HCT116 (cell line): ENCODE measurements around the gene MTG2. TPM values are rescaled to one million over a fixed set of nuclear protein-coding genes. Genes with fewer than 3 reads are reported as not detected.

Source experiments
- ATAC-seq: fragments of 200-7000 bp; cut with Tn5 transposase; 2 replicates; pipeline ENCODE4 v1.9.1; 2020; ENCODE audit warnings: mild to moderate bottlenecking, moderate library complexity
- BruUV-seq: library from RNA; stranded (reverse); fragments of 400-500 nt; replicated peaks from 2 replicates; lab custom pipeline; 2021; lab: Mats Ljungman, UMichigan
- CTCF ChIA-PET: fragments of 300-600 bp; sonication (Branson Sonifier 250); formaldehyde crosslinking; loops from one replicate; lab custom pipeline; 2021; ENCODE audit warnings: antibody characterized with exemption; lab: Charles Lee
- POLR2A ChIA-PET: fragments of 300-600, 350-600 bp; sonication (Branson Sonifier 250); formaldehyde crosslinking; loops from one replicate; lab custom pipeline; 2021; ENCODE audit warnings: antibody characterized with exemption; lab: Charles Lee
- RAD21 ChIA-PET, 2 experiments: fragments of 300-600 bp; sonication (Branson Sonifier 250); formaldehyde crosslinking; loops; one replicate each; lab custom pipeline; 2023; ENCODE audit warnings: low total read pairs in 2 of 2; ENCODE audit not compliant: uncharacterized antibody in 2 of 2, unreplicated experiment in 2 of 2, low non-redundant PET in 1 of 2; lab: Charles Lee
- DNase-seq: peaks from one replicate; pipeline ENCODE4 v3.0.0-alpha.2; 2010; ENCODE audit warnings: low read depth, low spot score
- H2AFZ ChIP-seq: fragments of 200-600 bp; shearing (Covaris generic), sonication (generic); 2 replicates; pipeline ENCODE4 v1.6.1; 2017; ENCODE audit warnings: low read depth, mixed run types, mixed read lengths, antibody characterized with exemption, low read length; ENCODE audit not compliant: poor library complexity, severe bottlenecking
- H3K27ac ChIP-seq: 2 replicates; pipeline ENCODE4 v1.5.1; 2012; ENCODE audit warnings: low read depth, low read length
- H3K27me3 ChIP-seq: fragments of 200-600 bp; sonication (generic); 2 replicates; pipeline ENCODE4 v1.6.1; 2016; ENCODE audit warnings: mixed run types, low read length, mixed read lengths; ENCODE audit not compliant: insufficient read depth
- H3K36me3 ChIP-seq, 2 experiments: fragments of 200-500 bp in 1 of 2; fragments of 200-600 bp in 1 of 2; sonication (Bioruptor generic) in 1 of 2; sonication (generic) in 1 of 2; 2 replicates each; pipeline versions ENCODE4 v1.5.1 to v1.6.1; 2014 to 2016; ENCODE audit warnings: low read length in 2 of 2, inconsistent platforms in 1 of 2, mixed read lengths in 1 of 2, mixed run types in 1 of 2; ENCODE audit not compliant: insufficient read depth in 2 of 2, control insufficient read depth in 1 of 2
- H3K4me1 ChIP-seq, 2 experiments: fragments of 200-600 bp in 1 of 2; sonication (generic) in 1 of 2; 2 replicates each; pipeline versions ENCODE4 v1.5.1 to v1.6.1; 2012 to 2017; ENCODE audit warnings: low read length in 2 of 2, inconsistent platforms in 1 of 2, mild to moderate bottlenecking in 1 of 2, mixed read lengths in 1 of 2, mixed run types in 1 of 2, moderate library complexity in 1 of 2; ENCODE audit not compliant: insufficient read depth in 2 of 2, control insufficient read depth in 1 of 2
- H3K4me2 ChIP-seq: fragments of 200-600 bp; sonication (generic); 2 replicates; pipeline ENCODE4 v1.6.1; 2017; ENCODE audit warnings: mixed run types, low read length, mixed read lengths
- H3K4me3 ChIP-seq, 2 experiments: fragments of 200-600 bp in 1 of 2; sonication (generic) in 1 of 2; replicated peaks in 1 of 2; 2 replicates each; pipeline ENCODE4 v1.5.1; 2011 to 2016; ENCODE audit warnings: low read length in 2 of 2, control low read depth in 1 of 2, low read depth in 1 of 2, mild to moderate bottlenecking in 1 of 2, mixed read lengths in 1 of 2, mixed run types in 1 of 2
- H3K79me2 ChIP-seq: fragments of 200-600 bp; sonication (generic); 2 replicates; pipeline ENCODE4 v1.6.1; 2017; ENCODE audit warnings: mild to moderate bottlenecking, mixed run types, low read length, moderate library complexity, mixed read lengths; ENCODE audit not compliant: insufficient read depth
- H3K9ac ChIP-seq: fragments of 200-600 bp; sonication (generic); 2 replicates; pipeline ENCODE4 v1.6.1; 2016; ENCODE audit warnings: low read length, mixed read lengths
- H3K9me2 ChIP-seq: fragments of 200-600 bp; sonication (generic), shearing (Covaris generic); 2 replicates; pipeline ENCODE4 v1.6.1; 2017; ENCODE audit warnings: mixed run types, mild to moderate bottlenecking, moderate library complexity; ENCODE audit not compliant: insufficient read depth
- H3K9me3 ChIP-seq, 2 experiments: fragments of 200-500 bp in 1 of 2; fragments of 200-600 bp in 1 of 2; sonication (Bioruptor generic) in 1 of 2; sonication (generic) in 1 of 2; 2 replicates each; pipeline ENCODE4 v1.6.1; 2014 to 2017; ENCODE audit warnings: low read length in 2 of 2, mixed read lengths in 2 of 2, inconsistent platforms in 1 of 2, low read depth in 1 of 2, mild to moderate bottlenecking in 1 of 2, mixed run types in 1 of 2, moderate library complexity in 1 of 2; ENCODE audit not compliant: control insufficient read depth in 1 of 2, insufficient read depth in 1 of 2
- H4K20me1 ChIP-seq: fragments of 200-600 bp; sonication (generic), shearing (Covaris generic); 2 replicates; pipeline ENCODE4 v1.6.1; 2017; ENCODE audit warnings: mixed run types, mild to moderate bottlenecking, moderate library complexity; ENCODE audit not compliant: insufficient read depth
- CBX3 ChIP-seq: IDR thresholded peaks from 2 replicates; pipeline ENCODE4 v1.6.1; 2012; ENCODE audit warnings: low read depth
- CEBPB ChIP-seq: IDR thresholded peaks from 2 replicates; pipeline ENCODE4 v1.6.1; 2012; ENCODE audit warnings: low read depth
- EGR1 ChIP-seq: IDR thresholded peaks from 2 replicates; pipeline ENCODE4 v1.6.1; 2012; ENCODE audit warnings: low read depth
- JUND ChIP-seq: IDR thresholded peaks from 2 replicates; pipeline ENCODE4 v1.6.1; 2012
- POLR2A ChIP-seq: IDR thresholded peaks from 2 replicates; pipeline ENCODE4 v1.7.0; 2011; ENCODE audit warnings: borderline replicate concordance; ENCODE audit not compliant: insufficient read depth, insufficient read length; ENCODE audit errors: extremely low read depth
- SIN3A ChIP-seq: IDR thresholded peaks from 2 replicates; pipeline ENCODE4 v1.6.1; 2012; ENCODE audit warnings: low read depth
- SP1 ChIP-seq: IDR thresholded peaks from 2 replicates; pipeline ENCODE4 v1.6.1; 2012; ENCODE audit warnings: low read depth
- intact Hi-C: fragments of 100-400 bp; cut with micrococcal nuclease; formaldehyde crosslinking; loops from 2 replicates; pipeline ENCODE4 v1.10.0; 2022
- total RNA-seq: library from RNA; stranded (reverse); gene quantifications from one replicate; pipeline ENCODE4 v1.2.1, GENCODE V29; 2021; ENCODE audit not compliant: unreplicated experiment
- TF ChIP-seq, protein P1 (sequence below), 3 experiments: fragments of 200-600 bp in 1 of 3; sonication (generic) in 1 of 3; IDR thresholded peaks in 2 of 3; conservative IDR thresholded peaks in 1 of 3; 2 replicates each; pipeline ENCODE4 v1.5.1; 2012 to 2017; ENCODE audit warnings: low read depth in 2 of 3, low read length in 2 of 3, antibody characterized with exemption in 1 of 3, borderline replicate concordance in 1 of 3, control low read depth in 1 of 3, mild to moderate bottlenecking in 1 of 3, mixed read lengths in 1 of 3, mixed run types in 1 of 3, moderate library complexity in 1 of 3; ENCODE audit not compliant: insufficient read depth in 1 of 3
- TF ChIP-seq, protein P2 (sequence below): IDR thresholded peaks from 2 replicates; pipeline ENCODE4 v1.6.1; 2012
- TF ChIP-seq, protein P3 (sequence below): IDR thresholded peaks from 2 replicates; pipeline ENCODE4 v1.6.1; 2012; ENCODE audit warnings: low read depth

Gene MTG2
- total RNA-seq, 1 experiment from 2014 or later: 43.3 TPM

DNA sequence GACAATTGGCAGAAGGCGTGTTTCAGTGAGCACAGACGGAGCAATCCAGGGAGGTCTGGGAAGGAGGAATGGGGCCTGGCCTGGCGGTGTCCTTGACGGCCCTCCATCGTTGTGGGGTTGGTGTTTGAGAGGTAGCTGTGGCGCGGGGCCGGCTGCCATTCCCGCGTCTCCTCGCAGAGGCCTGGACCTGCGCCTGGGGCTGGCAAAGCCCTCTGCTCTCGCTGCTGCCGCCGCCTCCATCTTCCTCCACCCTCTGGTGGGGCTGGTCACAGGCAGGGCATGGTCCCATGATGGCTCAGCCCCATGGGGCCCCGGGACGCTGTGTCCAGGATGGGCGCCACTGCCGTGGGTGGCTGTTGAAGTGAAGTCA, 63.1 kb downstream of the MTG2 start:
- intact Hi-C loops: no loop called here
- no peak for TF ChIP-seq EGR1
- TF ChIP-seq, protein P1, sequence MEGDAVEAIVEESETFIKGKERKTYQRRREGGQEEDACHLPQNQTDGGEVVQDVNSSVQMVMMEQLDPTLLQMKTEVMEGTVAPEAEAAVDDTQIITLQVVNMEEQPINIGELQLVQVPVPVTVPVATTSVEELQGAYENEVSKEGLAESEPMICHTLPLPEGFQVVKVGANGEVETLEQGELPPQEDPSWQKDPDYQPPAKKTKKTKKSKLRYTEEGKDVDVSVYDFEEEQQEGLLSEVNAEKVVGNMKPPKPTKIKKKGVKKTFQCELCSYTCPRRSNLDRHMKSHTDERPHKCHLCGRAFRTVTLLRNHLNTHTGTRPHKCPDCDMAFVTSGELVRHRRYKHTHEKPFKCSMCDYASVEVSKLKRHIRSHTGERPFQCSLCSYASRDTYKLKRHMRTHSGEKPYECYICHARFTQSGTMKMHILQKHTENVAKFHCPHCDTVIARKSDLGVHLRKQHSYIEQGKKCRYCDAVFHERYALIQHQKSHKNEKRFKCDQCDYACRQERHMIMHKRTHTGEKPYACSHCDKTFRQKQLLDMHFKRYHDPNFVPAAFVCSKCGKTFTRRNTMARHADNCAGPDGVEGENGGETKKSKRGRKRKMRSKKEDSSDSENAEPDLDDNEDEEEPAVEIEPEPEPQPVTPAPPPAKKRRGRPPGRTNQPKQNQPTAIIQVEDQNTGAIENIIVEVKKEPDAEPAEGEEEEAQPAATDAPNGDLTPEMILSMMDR (IDR thresholded peaks at IDR 0.05 in 2 of 3, conservative IDR thresholded peaks at IDR 0.05 in 1 of 3; ENCODE audit: borderline replicate concordance in 1 of 3, insufficient read depth in 1 of 3, low read depth in 2 of 3, low read length in 2 of 3): no peak
- TF ChIP-seq, protein P2, sequence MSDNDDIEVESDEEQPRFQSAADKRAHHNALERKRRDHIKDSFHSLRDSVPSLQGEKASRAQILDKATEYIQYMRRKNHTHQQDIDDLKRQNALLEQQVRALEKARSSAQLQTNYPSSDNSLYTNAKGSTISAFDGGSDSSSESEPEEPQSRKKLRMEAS: no peak
- TF ChIP-seq CBX3: no peak
- no peak for TF ChIP-seq POLR2A
- TF ChIP-seq, protein P3, sequence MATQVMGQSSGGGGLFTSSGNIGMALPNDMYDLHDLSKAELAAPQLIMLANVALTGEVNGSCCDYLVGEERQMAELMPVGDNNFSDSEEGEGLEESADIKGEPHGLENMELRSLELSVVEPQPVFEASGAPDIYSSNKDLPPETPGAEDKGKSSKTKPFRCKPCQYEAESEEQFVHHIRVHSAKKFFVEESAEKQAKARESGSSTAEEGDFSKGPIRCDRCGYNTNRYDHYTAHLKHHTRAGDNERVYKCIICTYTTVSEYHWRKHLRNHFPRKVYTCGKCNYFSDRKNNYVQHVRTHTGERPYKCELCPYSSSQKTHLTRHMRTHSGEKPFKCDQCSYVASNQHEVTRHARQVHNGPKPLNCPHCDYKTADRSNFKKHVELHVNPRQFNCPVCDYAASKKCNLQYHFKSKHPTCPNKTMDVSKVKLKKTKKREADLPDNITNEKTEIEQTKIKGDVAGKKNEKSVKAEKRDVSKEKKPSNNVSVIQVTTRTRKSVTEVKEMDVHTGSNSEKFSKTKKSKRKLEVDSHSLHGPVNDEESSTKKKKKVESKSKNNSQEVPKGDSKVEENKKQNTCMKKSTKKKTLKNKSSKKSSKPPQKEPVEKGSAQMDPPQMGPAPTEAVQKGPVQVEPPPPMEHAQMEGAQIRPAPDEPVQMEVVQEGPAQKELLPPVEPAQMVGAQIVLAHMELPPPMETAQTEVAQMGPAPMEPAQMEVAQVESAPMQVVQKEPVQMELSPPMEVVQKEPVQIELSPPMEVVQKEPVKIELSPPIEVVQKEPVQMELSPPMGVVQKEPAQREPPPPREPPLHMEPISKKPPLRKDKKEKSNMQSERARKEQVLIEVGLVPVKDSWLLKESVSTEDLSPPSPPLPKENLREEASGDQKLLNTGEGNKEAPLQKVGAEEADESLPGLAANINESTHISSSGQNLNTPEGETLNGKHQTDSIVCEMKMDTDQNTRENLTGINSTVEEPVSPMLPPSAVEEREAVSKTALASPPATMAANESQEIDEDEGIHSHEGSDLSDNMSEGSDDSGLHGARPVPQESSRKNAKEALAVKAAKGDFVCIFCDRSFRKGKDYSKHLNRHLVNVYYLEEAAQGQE: no peak
- TF ChIP-seq SIN3A: no peak
- TF ChIP-seq JUND: no peak
- TF ChIP-seq CEBPB: no peak
- TF ChIP-seq SP1: no peak
- Histone ChIP-seq H3K79me2 (peaks cover 16% of the 10 kb centered on the region; the same call in 1 of the 2 replicates), H3K27ac (no peak overlapping the region), H3K9me2 (no peaks in the 10 kb centered on the region), H3K4me2 (no peak overlapping the region), H2AFZ (no peak overlapping the region), H4K20me1 (no peaks in the 10 kb centered on the region), H3K4me1 (peaks cover 0 to 5% of the 10 kb centered on the region in 2 experiments; a peak in 1 of 4 replicates), H3K36me3 (no peaks in the 10 kb centered on the region), H3K9ac (no peak overlapping the region), H3K4me3 (no peak overlapping the region), H3K27me3 (no peaks in the 10 kb centered on the region), H3K9me3 (no peaks in the 10 kb centered on the region)
- DNase-seq (no peak), ATAC-seq (no peak)
- ChIA-PET RAD21 (no interaction called here), CTCF (no interaction called here), POLR2A (no interaction called here)
- no TSS peak for BruUV-seq
